Stimulated activated CD8-positive, alpha-beta memory T cell treated with anti-CD3 and anti-CD28 coated beads, Interleukin-15, amount 100 ng/mL, for 4 hours (primary cell): ENCODE results near the gene TXNL4A.
"Not testable (repeated sequence)": the region's sequence is repeated elsewhere in the genome, so short reads cannot be mapped to it uniquely, and the experiment has no call there.

Source experiments
- DNase-seq, 2 donors: peaks; one replicate each; pipeline ENCODE4 v3.0.0-alpha.2; 2020; ENCODE audit warnings: low read depth in 2 of 2

Gene TXNL4A

GRCh38 chr18:79999701-80000100 is 11.3 kb upstream of the TXNL4A start:
- not testable (repeated sequence) for DNase-seq

GRCh38 chr18:79991494-79991893 is 3.1 kb upstream of the TXNL4A start:
- no peak for DNase-seq

GRCh38 chr18:79989195-79989497 is 783 bp upstream of the TXNL4A start:
- DNase-seq: no peak

- peak in 1 of 2 donors; percentile 38 for DNase-seq
These were observed 302 bp downstream of the TXNL4A start for GRCh38 chr18:79988071-79988450.

- DNase-seq: no peak
These were observed 797 bp downstream of the TXNL4A start for GRCh38 chr18:79987566-79987965.

GRCh38 chr18:79986726-79987125 is 1.6 kb downstream of the TXNL4A start:
- no peak for DNase-seq

- no peak for DNase-seq
These were observed 3.2 kb downstream of the TXNL4A start for GRCh38 chr18:79985172-79985571.

GRCh38 chr18:79983793-79984192 is 4.6 kb downstream of the TXNL4A start:
- DNase-seq: no peak

- DNase-seq: no peak
These were observed 5.1 kb downstream of the TXNL4A start for GRCh38 chr18:79983253-79983652.

GRCh38 chr18:79982736-79983135 is 5.6 kb downstream of the TXNL4A start:
- DNase-seq: no peak

- DNase-seq: no peak
These were observed 7.8 kb downstream of the TXNL4A start for GRCh38 chr18:79980585-79980984.

- DNase-seq: no peak
These were observed 8.5 kb downstream of the TXNL4A start for GRCh38 chr18:79979843-79980242.

- DNase-seq: no peak
These were observed 12.2 kb downstream of the TXNL4A start for GRCh38 chr18:79975985-79976680.

GRCh38 chr18:79975043-79975442 is 13.3 kb downstream of the TXNL4A start:
- no peak for DNase-seq

- DNase-seq: no peak
These were observed 14.2 kb downstream of the TXNL4A start for GRCh38 chr18:79974025-79974654.

- no peak for DNase-seq
These were observed 14.8 kb downstream of the TXNL4A start for GRCh38 chr18:79973517-79973916.

- DNase-seq: no peak
These were observed 15.6 kb downstream of the TXNL4A start for GRCh38 chr18:79972720-79973119.

- DNase-seq: no peak
These were observed 16.4 kb downstream of the TXNL4A start for GRCh38 chr18:79971986-79972385.

- no peak for DNase-seq
These were observed 17.0 kb downstream of the TXNL4A start for GRCh38 chr18:79971211-79971952.

- no peak for DNase-seq
These were observed 17.8 kb downstream of the TXNL4A start for GRCh38 chr18:79970419-79971133.

- no peak for DNase-seq
These were observed 23.1 kb downstream of the TXNL4A start for GRCh38 chr18:79965119-79965902.
